Measurements from ENCODE around the gene ANKRD63.

The ANKRD63 gene

DNA sequence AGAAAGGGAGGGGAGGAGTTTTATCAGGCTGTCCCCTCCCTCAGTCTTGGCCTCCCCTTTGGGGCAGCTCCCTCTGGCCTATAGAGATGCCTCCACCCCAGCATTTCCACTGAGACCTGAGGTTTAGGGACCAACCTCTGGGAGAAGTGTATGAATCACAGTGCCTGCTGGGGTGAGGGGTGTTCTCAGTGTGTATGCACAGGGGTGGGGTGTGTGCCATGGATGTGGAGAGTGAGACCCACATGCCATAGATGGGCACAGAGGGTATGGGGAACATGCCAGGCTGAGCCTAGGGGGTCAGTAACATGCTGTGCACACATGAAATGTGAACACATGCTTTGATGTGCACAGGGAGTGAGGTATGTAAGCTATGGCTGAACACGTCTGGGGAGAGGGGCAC, 12.4 kb upstream of the ANKRD63 start:
- DNase-seq: no peak

DNA sequence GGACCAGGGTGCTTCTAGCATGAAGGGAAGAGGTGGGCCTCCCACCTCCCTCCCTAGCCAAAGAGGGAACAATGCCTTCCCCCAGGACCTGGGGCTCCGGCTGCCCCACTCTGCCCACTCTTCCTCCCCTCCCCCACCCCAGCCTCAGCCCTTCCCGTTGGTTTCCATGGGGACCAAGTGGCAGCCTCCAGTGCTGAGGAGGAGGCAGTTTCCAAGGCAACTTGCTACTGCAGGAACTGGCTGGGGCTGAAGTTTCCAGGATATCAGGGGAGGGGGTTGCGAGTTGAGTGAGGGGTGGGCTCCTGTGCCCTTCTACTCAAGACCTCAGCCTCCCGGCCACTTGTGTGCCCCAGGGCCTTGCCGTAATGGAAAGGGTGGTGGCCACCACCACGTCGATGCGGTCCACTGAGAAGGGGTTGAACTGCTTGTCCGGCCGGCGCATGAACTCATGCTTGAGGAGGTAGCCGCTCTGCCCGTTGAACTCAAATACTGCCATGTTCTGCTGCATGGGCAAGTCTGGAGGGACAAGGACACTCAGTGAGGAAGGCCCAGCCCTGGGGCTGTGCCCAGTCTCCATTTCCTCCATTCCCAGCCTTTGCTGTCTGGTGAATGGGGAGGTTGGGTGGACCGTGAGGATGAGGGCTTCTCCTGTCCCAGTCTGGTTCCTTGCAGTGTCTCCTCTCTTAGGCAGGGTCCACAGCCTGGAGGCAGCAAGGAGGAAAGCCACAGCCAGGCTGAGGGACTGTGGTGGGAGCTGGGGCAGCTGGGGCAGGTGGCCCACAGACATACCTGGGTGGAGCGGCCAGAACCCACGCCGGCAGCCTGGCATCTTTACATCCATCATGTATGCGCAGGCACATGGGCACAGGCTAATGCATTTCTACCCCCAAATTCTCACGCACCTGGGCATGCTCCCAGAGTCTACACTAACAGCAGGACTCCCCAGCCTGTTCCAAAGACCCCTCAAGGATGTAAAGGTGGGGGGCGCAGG, 11.3 kb upstream of the ANKRD63 start:
- DNase-seq: no peak

DNA sequence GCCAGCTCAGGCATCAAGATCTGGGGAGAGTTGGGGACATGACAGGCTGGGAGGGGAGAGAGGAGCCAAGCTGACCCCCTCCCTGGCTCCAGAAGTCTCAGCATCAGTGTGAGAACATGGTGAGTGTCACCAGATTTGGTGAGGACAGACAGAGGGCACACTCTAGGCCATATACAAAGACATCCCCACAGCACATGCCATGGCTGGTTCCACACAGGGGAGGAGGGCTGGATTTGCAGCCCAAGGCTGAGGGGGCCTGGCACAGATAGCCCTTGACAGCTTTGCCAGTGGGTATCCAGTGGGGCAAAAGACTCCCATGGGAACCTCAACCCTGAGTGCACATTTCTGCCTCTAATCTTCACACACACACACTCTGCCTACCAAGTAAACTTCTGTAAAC, 10.1 kb upstream of the ANKRD63 start:
- DNase-seq: no peak

DNA sequence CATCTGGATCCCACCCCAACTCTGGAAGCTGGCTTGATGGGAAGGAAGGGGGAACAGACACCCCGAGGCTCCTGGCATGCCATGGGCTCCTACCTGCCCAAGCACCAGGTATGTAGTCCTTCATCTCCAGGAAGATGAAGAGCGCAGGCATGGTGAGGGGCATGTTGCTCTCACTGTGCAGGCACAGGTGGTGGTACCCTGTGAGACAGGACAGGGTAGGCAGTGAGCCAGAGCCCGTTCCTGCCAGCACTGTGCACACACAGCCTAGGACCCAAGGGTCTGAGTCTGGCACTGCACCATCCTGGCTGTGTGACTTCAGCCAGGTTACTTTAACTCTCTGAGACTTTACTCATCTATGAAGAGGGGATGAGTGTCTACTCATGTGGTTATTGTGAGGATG, 9.4 kb upstream of the ANKRD63 start:
- DNase-seq: no peak

GRCh38 chr15:40290918-40291574, 8.2 kb upstream of the ANKRD63 start:
- no peak for DNase-seq

- DNase-seq: no peak
Measured at GRCh38 chr15:40290545-40290917, 7.7 kb upstream of the ANKRD63 start.

- no peak for DNase-seq
Measured at GRCh38 chr15:40289140-40289775, 6.4 kb upstream of the ANKRD63 start.

GRCh38 chr15:40287968-40288367, 5.1 kb upstream of the ANKRD63 start:
- DNase-seq: no peak

- no peak for DNase-seq
Measured at GRCh38 chr15:40287505-40287904, 4.6 kb upstream of the ANKRD63 start.

DNA sequence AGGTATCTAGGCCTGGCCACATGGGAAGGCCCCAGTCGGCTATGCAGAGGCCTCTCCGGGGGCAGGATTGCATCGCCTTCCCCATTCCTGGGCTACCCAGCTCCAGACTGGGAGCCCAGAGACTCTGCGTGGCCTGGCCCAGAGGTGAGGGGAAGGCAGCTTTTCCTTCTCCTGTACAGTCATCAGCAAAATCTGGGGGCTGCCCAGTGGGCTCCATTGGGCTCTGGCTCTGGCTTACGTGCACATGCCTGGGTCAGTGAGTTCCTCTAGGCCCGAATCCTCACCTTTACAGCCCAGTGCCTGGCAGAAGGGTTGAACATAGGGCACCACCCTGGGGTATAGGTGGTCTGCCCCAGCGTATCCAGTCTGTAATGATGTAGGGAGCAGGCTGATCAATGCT, 3.9 kb upstream of the ANKRD63 start:
- DNase-seq: no peak

DNA sequence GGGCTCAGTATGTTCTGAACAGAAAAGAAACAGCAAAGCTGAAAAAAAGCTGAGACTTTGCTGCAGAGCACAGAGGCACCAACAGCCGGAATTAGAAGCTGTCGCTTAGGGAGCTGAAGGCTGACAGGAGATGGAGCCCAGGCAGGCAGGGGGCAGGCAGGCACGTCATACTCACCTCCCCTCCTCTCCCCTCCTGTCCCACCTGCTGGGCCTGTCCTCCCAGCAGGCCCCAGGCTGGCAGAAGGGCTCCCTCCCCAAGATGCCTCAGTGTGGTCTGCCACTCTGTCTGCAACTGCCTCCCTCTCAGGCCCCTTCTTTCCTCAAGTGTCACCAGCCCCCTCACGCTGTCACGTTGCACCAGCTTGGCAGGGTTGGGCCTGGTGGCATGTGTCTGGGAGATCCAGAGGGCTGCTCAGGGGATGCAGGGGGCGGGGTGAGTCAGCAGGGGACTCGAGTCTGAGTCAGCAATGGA, 3.2 kb upstream of the ANKRD63 start:
- DNase-seq: no peak

DNA sequence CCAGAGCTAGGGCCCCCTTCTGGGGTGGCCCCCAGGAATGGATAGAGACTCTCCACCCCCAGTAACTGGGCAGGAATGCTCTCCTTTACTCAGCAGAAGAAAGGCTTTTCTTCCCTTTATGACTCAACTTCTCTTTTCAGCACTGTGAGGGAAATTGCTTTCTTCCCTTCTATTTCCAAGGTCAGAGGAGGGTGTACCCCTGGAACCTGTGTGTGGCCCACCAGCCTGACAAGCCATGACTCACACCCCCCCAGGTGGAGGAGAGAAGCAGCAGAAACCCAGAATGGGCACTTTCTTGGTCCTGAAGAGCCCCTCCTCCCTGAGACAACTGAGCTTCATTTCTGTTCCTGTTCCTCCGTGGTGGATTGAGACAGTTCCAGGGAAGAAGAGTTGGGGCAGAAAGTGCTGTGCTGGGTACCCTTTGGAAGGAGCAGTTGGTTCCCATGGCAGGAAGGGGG, 2.7 kb upstream of the ANKRD63 start:
- DNase-seq: no peak

DNA sequence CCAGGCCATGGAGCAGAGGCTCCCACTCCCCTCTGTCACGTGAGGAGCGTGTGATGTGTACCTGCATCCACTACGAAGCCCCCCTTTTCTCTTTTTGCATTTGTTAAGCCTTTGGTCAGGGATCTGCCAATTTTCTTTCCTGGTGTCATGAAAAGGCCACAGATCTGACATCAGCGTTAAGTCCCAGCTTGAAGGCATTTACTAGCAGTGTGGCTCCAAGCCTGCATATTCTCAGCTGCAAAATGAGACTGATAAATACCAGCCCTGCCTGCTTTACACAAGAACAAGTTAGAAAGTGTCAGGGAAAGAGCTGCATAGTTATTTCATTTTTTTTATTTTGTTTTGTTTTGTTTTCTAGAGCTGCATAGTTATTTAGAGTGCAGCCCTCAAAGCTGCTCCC, 2.3 kb upstream of the ANKRD63 start:
- no peak for DNase-seq

DNA sequence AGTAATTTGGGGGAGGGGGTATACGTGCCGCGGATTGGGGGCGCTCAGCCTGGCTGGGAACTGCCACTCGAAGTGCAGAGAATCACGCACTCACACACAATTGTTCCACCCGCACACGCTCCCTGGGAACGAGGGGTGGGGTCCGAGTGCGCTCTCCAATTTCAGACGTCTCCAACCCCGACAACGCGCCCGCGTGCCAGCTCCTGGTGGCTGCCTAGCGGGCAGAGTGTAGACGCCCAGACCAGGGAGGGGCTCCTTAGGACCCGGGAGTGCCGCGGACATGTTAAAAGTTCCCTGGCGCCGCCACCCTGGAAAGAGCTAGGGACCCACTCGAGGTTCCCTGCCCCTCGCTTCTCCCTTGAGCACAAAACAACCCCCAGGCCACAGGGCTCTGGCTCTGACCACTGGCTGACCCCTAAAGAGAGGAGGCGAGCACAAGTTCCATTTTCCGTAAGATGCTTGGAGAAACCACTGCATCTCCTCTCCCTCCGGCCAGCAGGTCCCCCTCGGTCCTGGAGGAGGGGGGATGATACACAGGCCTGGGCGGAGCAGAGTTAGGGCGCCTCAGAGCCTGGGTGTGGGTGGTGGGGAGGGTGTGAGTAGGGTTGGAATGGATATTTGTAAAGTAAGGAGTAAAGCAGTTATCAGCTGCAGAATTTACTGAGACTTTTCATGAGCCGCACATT, 894 bp upstream of the ANKRD63 start:
- DNase-seq: no peak

DNA sequence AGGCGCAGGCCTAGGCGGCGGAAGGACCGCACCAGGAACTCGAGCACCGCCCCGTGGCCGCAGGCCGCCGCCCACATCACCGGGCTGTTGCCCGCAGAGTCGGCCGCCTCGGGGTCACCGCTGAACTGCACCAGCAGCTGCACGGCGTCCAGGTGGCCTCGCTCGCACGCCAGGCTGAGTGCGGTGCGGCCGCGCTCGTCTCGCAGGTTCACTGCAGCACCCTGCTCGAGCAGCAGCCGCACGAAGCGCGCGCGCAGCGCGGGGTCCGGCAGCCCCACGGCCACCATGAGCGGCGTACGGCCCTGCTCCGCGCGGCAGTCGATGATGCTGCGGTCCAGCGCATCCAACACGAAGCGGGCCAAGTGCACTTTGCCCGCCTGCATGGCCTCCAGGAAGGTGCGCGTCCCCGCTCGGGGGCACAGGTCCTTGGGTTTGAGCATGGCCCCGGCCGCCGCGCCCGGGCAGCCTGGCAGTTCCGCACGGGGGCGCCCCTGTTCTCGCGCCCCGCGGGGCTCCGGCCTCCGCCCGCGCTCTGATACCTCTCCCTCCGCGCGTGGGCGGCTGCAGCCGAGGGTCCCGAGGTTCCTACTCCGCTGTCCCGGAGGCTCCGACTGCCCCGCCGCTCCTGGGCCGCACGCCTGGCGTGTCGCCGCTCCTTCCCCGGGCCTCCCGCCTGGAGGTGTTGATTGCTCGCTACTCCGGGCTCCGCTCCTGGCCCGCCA, 556 bp downstream of the ANKRD63 start:
- DNase-seq: peak; percentile 70

DNA sequence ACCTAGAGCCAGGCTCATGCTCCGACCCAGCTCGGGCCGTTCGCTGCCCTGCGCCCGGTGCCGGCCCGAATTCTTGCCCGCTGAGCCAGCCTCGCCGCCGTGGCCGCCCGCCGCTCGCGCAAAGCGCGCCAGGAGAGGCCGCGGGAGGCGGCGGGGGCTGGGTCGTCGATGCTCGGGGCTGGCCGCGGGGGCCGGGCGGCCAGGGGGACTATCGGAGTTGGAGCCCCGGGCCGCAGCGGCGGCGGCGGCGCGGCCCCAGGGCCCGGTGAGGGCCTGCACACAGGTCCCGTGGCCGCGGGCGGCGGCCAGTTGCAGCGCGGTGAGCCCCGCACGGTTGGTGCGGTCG, 1.1 kb downstream of the ANKRD63 start:
- DNase-seq: no peak

- DNase-seq: no peak
Measured at GRCh38 chr15:40281057-40281800, 1.6 kb downstream of the ANKRD63 start.

- DNase-seq: no peak
Measured at GRCh38 chr15:40280260-40281056, 2.4 kb downstream of the ANKRD63 start.

GRCh38 chr15:40279437-40280141, 3.3 kb downstream of the ANKRD63 start:
- peak; percentile 75 for DNase-seq

- no peak for DNase-seq
Measured at GRCh38 chr15:40278026-40278425, 4.8 kb downstream of the ANKRD63 start.
